Measurements from ENCODE around the gene TSC22D2. TPM values are rescaled to one million over a fixed set of nuclear protein-coding genes. Genes with fewer than 3 reads are reported as not detected.

The TSC22D2 gene
- total and polyA plus RNA-seq, 2 donors (not counting 3 experiments of a cell fraction or from before 2014, with no cell fraction given) = 7.6 to 43.9 TPM

GRCh38 chr3:150359381-150359780, 48.7 kb upstream of the TSC22D2 start:
- H2AFZ ChIP-seq (ENCODE audit: low read depth, low read length) = no peak overlapping the region
- H3K9me3 ChIP-seq (replicated peaks; ENCODE audit: control insufficient read depth, insufficient read depth, low read length) = no peaks in the 10 kb centered on the region
- H3K9ac ChIP-seq (replicated peaks; ENCODE audit: extremely low read depth, insufficient read depth, low read length) = no peak overlapping the region
- POLR2A ChIA-PET = no interaction called here
- no peaks in the 10 kb centered on the region for H3K9me1 ChIP-seq (replicated peaks; ENCODE audit: control insufficient read depth, extremely low read depth, insufficient read depth, low read length)
- no peak for FAIRE-seq
- H3K27ac ChIP-seq (ENCODE audit: insufficient read depth, low read depth, low read length) = no peak overlapping the region
- CTCF ChIA-PET = interaction anchor here (2.5 kb wide), 1 partner anchor 11 kb away, joined by 8 read pairs; no protein-coding TSS in a partner anchor
- H3K79me2 ChIP-seq (ENCODE audit: control insufficient read depth, insufficient read depth, low read length) = no peaks in the 10 kb centered on the region
- BruUV-seq (replicated peaks) = no TSS peak
- no peaks in the 10 kb centered on the region for H3K27me3 ChIP-seq (ENCODE audit: control insufficient read depth in 2 of 2, insufficient read depth in 2 of 2, low read length in 2 of 2)
- H3K4me3 ChIP-seq (replicated peaks in 1 of 3; ENCODE audit: insufficient read depth in 1 of 3, low read depth in 1 of 3, low read length in 3 of 3) = no peak overlapping the region
- H3K4me1 ChIP-seq (ENCODE audit: control insufficient read depth, extremely low read depth, insufficient read depth, low read length) = peaks cover 7% of the 10 kb centered on the region
- TF ChIP-seq JUN (IDR thresholded peaks at IDR 0.05; ENCODE audit: borderline replicate concordance, insufficient read depth, insufficient read length, low read depth) (no peak), GATA2 (IDR thresholded peaks at IDR 0.05; ENCODE audit: insufficient read depth, insufficient read length, low read depth, low read length) (no peak), POLR2AphosphoS5 (IDR thresholded peaks at IDR 0.05; ENCODE audit: insufficient read depth, low read depth, low read length) (no peak), MAX (IDR thresholded peaks at IDR 0.05; ENCODE audit: insufficient read depth, insufficient read length) (no peak), FOS (IDR thresholded peaks at IDR 0.05; ENCODE audit: borderline replicate concordance, insufficient read depth, low read length) (no peak), CTCF (IDR thresholded peaks at IDR 0.05; ENCODE audit: extremely low read depth in 1 of 2, insufficient read depth in 1 of 2, low read depth in 1 of 2, low read length in 2 of 2) (no peak), EZH2 (IDR thresholded peaks at IDR 0.05; ENCODE audit: borderline replicate concordance, low read depth, low read length, severe bottlenecking) (no peak), MYC (IDR thresholded peaks at IDR 0.05; ENCODE audit: low read depth, low read length) (no peak), POLR2A (IDR thresholded peaks at IDR 0.05; ENCODE audit: low read depth, low read length) (no peak)
- intact Hi-C loops (cut with micrococcal nuclease) (no loop called here), dilution Hi-C loops (cut with MboI; ENCODE audit: extremely low pct_ligation_motif_present, low sequenced_read_pairs) (no loop called here)
- no peak overlapping the region for H3K4me2 ChIP-seq (ENCODE audit: insufficient read depth, low read length)
- H4K20me1 ChIP-seq (replicated peaks; ENCODE audit: control insufficient read depth, extremely low read depth, insufficient read depth, low read length) = no peaks in the 10 kb centered on the region
- DNase-seq (ENCODE audit: low read depth, low spot score) = no peak
- no peaks in the 10 kb centered on the region for H3K36me3 ChIP-seq (ENCODE audit: control insufficient read depth in 2 of 2, extremely low read depth in 1 of 2, insufficient read depth in 2 of 2, low read length in 2 of 2)

All from endothelial cell of umbilical vein (primary cell).